ENCODE data around the gene CUEDC1. TPM values are rescaled to one million over a fixed set of nuclear protein-coding genes. Genes with fewer than 3 reads are reported as not detected.

CUEDC1 gene
- total and polyA plus RNA-seq, 2 of the 13 experiments (the other 11 are each of a cell fraction or from before 2014, with no cell fraction given), result 7.4 to 12.9 TPM

- ATAC-seq (no peak), FAIRE-seq (no peak), DNase-seq (ENCODE audit: low spot score) (no peak)
- H4K20me1 ChIP-seq (ENCODE audit: insufficient read depth, low read length), result no peaks in the 10 kb centered on the region
- no peak overlapping the region for H3K4me3 ChIP-seq (replicated peaks in 1 of 3; ENCODE audit: insufficient read depth in 1 of 3, low read depth in 2 of 3, low read length in 3 of 3)
- intact Hi-C loops (cut with micrococcal nuclease; ENCODE audit: unreplicated experiment), result no loop called here
- WGBS (ENCODE audit: low lambda C conversion rate), result 97% methylated on average over 5 of the region's 5 CpGs
- no peak for TF ChIP-seq ZFP91 (CRISPR knock-in tag; IDR thresholded peaks at IDR 0.05; ENCODE audit: borderline replicate concordance)
- no peak for TF ChIP-seq KIAA2018 (CRISPR knock-in tag; IDR thresholded peaks at IDR 0.05; ENCODE audit: borderline replicate concordance)
- TF ChIP-seq ZBTB34 (CRISPR knock-in tag; IDR thresholded peaks at IDR 0.05), result no peak
- no peak for TF ChIP-seq ZNF841 (CRISPR knock-in tag; IDR thresholded peaks at IDR 0.05; ENCODE audit: borderline replicate concordance)
- TF ChIP-seq ZNF484 (CRISPR knock-in tag; IDR thresholded peaks at IDR 0.05; ENCODE audit: borderline replicate concordance, low read depth), result no peak
- no peak for TF ChIP-seq ZNF562 (CRISPR knock-in tag; IDR thresholded peaks at IDR 0.05; ENCODE audit: borderline replicate concordance)
- TF ChIP-seq ARNT (IDR thresholded peaks at IDR 0.05), result no peak
- POLR2A ChIA-PET, result interaction anchor here (1.8 kb wide), 1 partner anchor 20 kb away, joined by 4 read pairs; no protein-coding TSS in a partner anchor
- H3K27ac ChIP-seq (ENCODE audit: extremely low read length, insufficient read depth, low read length), result no peak overlapping the region
- no peaks in the 10 kb centered on the region for H3K9me3 ChIP-seq (ENCODE audit: low read length)
- H3K4me2 ChIP-seq (ENCODE audit: low read depth, low read length), result no peak overlapping the region
- H3K4me1 ChIP-seq (ENCODE audit: insufficient read depth, low read length), result peaks cover 30% of the 10 kb centered on the region
- in situ Hi-C loops (cut with HindIII; ENCODE audit: extremely low pct_ligation_motif_present, low pct_unique_long_range_greater_than_20kb), result no loop called here
- CTCF ChIA-PET (ENCODE audit: low intra/inter-chr PET ratio, low total read pairs), result no interaction called here
- no peaks in the 10 kb centered on the region for H3K36me3 ChIP-seq (replicated peaks in 1 of 2; ENCODE audit: control insufficient read depth in 1 of 2, insufficient read depth in 2 of 2, low read length in 2 of 2)
- H3K9ac ChIP-seq (ENCODE audit: insufficient read depth, low read depth, low read length), result no peak overlapping the region
- BruUV-seq (replicated peaks), result no TSS peak
- H3K79me2 ChIP-seq (ENCODE audit: insufficient read depth, low read length), result no peaks in the 10 kb centered on the region
- no peaks in the 10 kb centered on the region for H3K27me3 ChIP-seq (ENCODE audit: control insufficient read depth in 1 of 2, insufficient read depth in 2 of 2, low read length in 2 of 2)
- H2AFZ ChIP-seq (ENCODE audit: low read length), result no peak overlapping the region
Observed at GRCh38 chr17:57923182-57923872, 31.9 kb downstream of the CUEDC1 start.

Measured in HepG2 (cell line).